Activated CD4-positive, alpha-beta T cell treated with anti-CD3 and anti-CD28 coated beads, Interleukin-2, amount 50 U/mL, for 1 hour (primary cell): ENCODE data around the gene LRRC8B.
"Not testable (repeated sequence)": the region's sequence is repeated elsewhere in the genome, so short reads cannot be mapped to it uniquely, and the experiment has no call there.

Experiments used
- DNase-seq: peaks from one replicate; pipeline ENCODE4 v3.0.0-alpha.2; 2020

LRRC8B gene

GRCh38 chr1:89525169-89525855, 683 bp downstream of the LRRC8B start:
- peak; percentile 30 for DNase-seq

- no peak for DNase-seq
Observed at GRCh38 chr1:89527256-89527655, 2.6 kb downstream of the LRRC8B start.

- no peak for DNase-seq
Observed at GRCh38 chr1:89527750-89528381, 3.2 kb downstream of the LRRC8B start.

GRCh38 chr1:89528382-89528780, 3.8 kb downstream of the LRRC8B start:
- DNase-seq = no peak

GRCh38 chr1:89529196-89529595, 4.6 kb downstream of the LRRC8B start:
- no peak for DNase-seq

GRCh38 chr1:89530444-89531089, 5.9 kb downstream of the LRRC8B start:
- no peak for DNase-seq

GRCh38 chr1:89531480-89532139, 7.0 kb downstream of the LRRC8B start:
- DNase-seq = no peak

- DNase-seq = no peak
Observed at GRCh38 chr1:89532228-89532627, 7.6 kb downstream of the LRRC8B start.

- no peak for DNase-seq
Observed at GRCh38 chr1:89532866-89533265, 8.2 kb downstream of the LRRC8B start.

GRCh38 chr1:89535537-89535936, 10.9 kb downstream of the LRRC8B start:
- no peak for DNase-seq

GRCh38 chr1:89536555-89537341, 12.1 kb downstream of the LRRC8B start:
- no peak for DNase-seq

- DNase-seq = no peak
Observed at GRCh38 chr1:89538361-89538760, 13.7 kb downstream of the LRRC8B start.

- no peak for DNase-seq
Observed at GRCh38 chr1:89539128-89539527, 14.5 kb downstream of the LRRC8B start.

GRCh38 chr1:89540406-89540970, 15.9 kb downstream of the LRRC8B start:
- DNase-seq = no peak

- no peak for DNase-seq
Observed at GRCh38 chr1:89542345-89542744, 17.7 kb downstream of the LRRC8B start.

GRCh38 chr1:89543632-89544031, 19.0 kb downstream of the LRRC8B start:
- DNase-seq = not testable (repeated sequence)

- no peak for DNase-seq
Observed at GRCh38 chr1:89545264-89546038, 20.8 kb downstream of the LRRC8B start.

- DNase-seq = no peak
Observed at GRCh38 chr1:89546082-89546889, 21.7 kb downstream of the LRRC8B start.

GRCh38 chr1:89546934-89547562, 22.4 kb downstream of the LRRC8B start:
- no peak for DNase-seq

GRCh38 chr1:89547563-89548116, 23.0 kb downstream of the LRRC8B start:
- DNase-seq = no peak
